HG02623 (cell line): ENCODE results near the gene CTRL.

Source experiments
- ATAC-seq: cut with Tn5 transposase; IDR thresholded peaks from one replicate; pipeline ENCODE4 v1.9.1; 2021; ENCODE audit warnings: moderate library complexity; ENCODE audit not compliant: unreplicated experiment

The CTRL gene

DNA sequence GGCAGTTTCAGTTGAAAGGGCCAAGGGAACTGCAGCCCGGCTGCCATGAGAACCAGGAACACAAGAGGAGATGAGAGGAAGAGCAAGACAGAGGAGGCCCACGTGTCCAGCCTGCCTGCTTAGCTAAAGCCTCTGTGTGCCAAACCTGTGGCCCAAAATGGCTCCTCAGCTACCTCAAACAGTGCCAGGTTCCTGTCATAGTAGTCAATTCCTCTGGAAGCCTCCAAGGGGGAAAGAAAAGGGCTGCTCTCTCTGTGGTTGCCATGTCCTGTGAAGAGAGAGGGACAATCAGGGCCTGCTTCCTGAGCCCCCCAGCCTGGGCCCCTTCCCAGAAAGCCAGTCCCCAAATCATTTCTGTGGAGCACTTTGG, 31.6 kb upstream of the CTRL start:
- no peak for ATAC-seq

DNA sequence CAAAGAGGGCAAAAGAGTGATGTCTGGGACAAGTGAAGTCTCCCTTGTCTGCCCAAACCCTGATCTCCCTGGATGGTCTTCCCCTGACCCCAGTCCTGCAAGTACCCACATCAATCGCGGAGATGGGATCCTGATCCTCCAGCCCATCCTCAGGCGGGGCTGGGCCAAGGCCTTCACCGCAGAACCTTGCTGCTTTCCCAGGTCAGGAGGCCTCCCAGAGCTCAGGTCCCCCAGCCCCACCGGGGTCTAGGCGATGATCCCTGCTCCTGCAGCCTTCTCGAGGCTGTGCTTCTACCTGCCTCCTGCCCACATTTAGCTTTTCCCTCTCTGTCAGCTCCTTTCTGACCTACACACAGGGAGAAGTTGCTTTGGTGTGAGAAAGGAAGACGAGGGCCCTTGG, 30.5 kb upstream of the CTRL start:
- no peak for ATAC-seq

DNA sequence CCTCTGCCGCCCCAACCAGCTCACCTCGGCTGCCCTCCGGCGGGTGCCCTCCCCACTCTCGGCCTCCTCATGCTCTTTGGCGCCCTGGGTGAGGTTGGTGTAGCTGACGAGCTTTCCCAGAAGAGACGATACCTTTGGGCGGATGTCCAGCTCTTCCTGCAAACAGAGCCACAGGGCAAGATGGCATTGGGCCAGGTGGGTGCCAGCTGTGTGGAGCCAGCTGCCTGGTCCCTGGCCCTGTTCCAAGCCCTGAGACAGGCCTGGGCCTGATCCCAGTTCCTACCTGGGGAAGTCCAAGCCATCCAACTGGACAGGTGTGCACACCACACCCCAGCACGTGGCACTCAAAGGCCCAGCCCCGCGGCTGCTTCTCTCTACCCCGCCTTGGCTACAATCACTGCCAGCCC, 29.9 kb upstream of the CTRL start:
- no peak for ATAC-seq

DNA sequence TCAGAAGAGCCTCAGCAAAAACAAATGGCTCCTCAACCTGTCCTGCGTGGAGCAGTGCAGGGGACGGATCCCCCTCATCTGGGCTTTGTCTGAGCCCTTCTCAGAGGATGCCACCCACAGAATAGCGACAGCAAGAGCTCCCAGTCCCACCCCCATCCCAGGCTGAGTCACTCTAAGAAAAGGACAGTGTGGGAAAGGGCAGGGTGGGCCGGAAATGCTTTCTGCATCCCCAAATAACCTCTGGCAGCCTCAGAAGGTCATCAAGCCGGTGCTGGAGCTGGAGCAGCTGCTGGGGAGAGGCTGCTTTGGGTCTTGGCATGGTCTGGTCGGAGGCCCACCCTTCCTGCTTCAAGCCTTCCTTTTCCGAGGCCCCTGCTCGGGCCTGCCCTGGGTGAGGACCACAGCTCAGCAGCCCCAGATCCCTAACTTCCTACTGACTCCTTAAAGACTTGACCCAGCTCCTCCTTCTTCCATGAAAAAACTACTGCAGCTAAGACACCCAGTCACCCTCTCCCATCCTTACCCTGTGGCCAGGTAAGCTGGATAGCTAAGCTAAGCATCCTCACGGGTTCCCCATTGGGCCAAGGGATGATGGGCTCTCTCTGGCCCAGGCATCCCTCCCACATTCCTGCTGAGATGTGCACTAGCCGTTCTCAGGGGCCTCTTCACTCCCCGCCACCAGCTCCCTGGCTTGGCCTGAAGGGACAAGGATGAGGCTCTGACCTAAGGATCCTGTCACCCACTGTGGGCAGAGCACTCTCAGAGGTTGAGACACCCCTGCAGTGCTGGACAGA, 28.1 kb upstream of the CTRL start:
- ATAC-seq = no peak

DNA sequence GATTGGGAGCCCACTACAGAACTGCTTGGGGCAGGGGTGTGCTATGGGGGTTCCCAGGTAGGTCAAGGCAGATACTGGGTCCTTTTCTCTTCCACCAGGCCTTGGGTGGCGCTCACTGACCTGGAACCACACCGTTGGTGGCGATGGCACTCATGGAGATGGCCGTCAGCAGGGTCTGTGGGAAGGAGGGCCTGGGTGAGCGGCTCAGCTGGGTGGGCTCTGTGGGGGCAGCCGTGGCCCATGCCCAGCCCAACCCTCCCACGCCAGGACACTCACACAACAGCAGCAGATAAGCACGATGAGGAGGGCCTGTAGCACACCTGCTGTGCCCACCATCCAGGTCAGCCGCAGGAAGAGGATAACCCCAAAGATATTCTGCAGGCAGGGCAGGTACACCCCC, 26.0 kb upstream of the CTRL start:
- no peak for ATAC-seq

DNA sequence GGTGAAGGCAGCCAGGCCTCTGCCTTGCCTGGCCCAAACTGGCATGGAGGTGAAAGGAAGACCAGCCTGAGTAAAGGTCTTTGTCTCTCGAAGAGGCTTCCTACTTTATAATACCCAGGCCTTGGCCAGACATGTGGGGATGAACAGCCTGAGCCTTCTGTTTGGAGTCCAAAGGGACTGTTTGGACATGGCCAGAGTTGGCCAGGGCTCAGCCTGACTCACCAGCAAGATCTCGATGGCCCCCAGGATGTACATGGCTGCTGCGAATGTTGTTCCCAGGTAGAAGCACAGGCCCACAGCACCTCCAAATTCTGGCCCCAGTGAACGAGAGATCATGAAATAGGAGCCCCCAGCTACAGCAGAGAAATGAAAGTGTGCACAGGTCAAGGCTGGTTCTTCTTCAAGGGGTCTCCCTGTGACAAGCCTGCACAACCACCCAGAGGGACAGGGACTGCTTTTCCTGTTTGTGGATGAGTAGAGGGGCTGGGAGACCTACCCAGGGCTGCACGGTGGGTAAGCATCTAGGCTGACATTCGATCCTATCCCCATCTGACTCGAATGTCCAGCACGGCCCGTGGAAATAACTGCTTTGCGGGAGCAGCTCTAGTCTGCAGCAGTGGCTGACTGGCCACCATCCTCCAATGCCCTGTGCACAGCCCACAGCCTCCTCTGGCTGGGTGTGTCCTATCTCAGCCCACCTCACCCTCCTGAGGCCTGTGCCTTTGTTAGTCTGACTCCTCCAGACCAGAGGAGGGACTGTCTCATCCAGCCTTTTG, 22.9 kb upstream of the CTRL start:
- no peak for ATAC-seq

DNA sequence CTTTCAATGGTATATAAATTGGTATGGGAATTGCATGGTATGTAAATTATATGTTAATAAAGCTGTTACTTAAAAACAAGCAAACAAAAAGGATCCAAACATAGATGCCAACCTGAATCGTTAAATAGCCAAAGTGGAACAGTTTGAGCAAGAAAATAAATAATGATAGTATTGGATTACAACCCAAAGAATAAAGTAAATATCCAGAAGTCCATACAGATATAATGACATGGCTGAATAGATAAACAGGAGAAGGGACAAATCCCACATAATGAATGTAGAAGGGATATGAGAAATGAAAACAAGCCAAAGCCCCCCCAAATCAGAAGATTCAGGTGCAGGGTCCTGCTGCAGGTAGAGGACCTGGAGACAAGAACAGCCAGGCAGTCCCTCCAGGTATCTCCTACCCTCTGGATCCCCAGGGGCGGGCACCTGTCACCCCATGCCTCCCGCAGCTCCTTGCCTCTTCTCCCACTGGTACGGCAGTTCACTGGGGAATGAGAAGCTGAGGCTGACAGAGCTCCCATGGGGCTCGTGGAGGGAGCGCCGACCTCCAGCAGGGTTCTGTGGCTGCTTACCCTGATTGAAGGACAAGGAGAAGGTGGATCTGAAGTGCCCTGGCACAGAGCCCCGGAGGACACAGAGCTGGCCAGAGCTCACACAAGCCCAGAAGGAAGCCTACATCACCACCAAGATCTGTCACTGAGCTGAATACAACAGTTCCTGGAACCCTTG, 22.1 kb upstream of the CTRL start:
- no peak for ATAC-seq

DNA sequence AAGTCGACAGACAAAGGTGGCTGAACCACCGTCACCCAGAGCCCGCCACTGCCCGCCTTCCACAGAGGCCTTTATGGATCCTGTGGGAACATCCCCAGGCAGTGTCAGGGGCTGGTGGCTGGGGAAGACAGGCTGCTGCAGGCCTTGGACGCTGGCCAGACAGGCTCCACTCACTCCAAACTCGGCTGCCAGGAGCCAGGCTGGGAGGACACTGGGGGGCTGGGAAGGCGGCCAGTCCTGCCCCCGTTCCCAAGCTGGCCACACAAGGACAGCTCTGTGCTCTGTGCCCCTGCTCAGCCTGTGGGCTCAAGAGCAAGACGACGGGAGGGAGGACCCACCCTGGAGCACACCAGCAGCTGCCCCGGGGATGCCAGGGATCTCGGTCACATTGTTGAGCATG, 19.8 kb upstream of the CTRL start:
- ATAC-seq = no peak

DNA sequence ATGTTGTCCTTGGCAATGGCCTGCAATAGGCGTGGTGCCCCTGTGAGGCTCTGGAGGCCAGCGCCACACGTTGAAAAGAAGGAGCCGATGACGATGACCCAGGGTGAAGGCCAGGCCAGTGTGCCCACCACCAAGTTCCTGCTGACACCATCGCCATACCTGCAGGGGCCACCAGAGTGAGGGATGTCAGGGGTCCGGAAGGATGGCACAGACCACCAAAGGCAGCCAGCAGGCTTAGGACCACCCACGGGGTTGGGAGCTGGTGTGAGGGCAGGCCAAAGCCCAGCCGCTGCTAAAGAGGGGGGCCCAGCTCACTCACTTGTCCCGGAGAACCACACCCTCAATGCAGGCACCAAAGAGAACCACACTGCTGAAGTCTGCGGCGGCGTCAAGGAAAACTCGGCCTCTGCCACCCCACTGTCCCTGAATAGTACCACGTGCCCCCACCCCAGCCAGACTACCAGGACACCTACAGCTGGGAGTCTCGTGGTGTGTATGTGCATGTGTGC, 18.7 kb upstream of the CTRL start:
- ATAC-seq = no peak

DNA sequence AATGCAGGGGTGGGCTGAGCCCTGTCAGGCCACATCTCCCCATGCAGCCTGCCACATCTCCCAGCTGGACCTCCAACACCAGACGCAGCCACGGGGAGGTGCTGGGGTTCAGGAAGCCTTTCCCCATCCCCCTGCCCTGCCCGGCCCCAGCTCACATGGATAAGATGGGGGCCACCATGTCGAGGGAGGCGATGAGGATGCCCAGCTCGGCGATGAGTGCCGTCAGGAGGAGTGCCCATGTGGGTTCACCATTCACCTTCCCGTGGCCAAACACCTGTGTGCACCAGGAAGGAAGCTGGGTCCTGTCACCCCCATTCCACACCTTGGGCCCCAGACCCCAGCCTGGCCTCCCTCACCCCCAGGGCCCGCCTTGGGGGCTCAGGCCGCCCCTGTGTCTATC, 18.0 kb upstream of the CTRL start:
- ATAC-seq = no peak

DNA sequence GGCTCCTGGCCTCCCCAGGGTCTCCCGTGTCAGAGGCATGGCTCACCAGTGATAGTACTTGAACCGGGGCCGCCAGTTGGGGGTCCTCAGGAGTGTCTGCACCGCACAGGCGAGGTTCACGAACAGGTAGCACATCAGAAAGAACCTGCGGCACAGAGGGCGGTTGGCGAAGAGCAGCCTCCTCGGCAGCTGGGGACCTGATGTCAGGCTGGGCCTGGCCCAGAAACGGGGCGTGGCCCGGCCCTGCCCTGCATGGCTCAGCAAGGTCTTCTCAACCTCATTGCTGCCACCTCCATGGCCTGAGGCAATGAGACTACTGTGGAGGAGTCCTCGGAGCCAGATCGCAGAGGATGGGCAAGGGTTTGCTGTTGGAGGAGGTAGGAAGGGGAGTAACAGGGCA, 16.4 kb upstream of the CTRL start:
- no peak for ATAC-seq

DNA sequence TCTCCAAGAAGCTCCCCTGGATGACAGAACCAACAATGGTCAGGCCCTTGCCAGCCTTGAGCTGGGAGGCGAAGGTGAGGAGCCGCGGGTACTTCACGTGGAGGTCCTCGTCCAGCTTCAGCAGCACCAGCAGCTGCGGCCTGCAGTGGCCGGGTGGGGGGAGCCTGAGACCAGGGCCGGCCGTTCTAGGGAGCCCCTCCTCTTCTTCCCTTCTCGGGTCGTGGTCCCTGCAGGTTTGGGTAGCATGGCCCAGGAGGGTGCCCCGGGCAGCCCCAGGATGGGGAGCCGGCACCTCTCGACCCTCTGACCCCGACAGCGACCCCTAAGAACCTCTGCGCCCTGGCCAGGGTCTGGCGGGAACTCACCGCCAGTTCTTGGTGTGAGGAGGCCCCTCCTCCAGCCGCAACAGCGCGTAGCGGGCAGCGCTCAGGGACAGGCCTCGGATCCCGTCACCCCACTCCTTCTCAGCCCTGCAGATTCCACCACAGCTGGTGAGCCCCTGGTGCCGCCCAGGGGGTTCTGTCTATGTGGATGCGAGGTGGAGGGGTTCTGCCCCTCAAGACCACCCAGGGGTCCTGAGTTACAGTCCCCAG, 15.4 kb upstream of the CTRL start:
- no peak for ATAC-seq

DNA sequence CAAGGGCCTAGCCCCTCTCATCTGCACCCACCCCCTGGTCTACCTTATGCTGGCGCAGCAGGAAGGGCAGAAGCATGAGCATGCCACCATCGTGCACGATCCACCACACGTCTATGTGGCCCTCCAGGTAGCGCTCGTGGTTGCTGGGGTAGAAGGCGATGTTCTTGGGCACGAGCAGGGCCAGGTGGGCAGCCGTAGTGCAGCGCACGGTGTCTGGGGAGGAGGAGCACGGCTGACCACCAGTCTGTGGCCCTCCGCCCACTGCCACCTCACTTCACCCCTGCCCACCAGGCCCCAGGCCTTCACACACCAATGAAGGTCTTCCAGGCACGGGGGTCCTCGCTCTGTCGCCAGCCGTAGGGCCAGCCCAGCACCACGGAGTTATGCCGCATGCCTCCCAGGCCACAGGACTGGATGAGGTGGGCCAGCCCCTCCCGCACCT, 14.5 kb upstream of the CTRL start:
- ATAC-seq = no peak

DNA sequence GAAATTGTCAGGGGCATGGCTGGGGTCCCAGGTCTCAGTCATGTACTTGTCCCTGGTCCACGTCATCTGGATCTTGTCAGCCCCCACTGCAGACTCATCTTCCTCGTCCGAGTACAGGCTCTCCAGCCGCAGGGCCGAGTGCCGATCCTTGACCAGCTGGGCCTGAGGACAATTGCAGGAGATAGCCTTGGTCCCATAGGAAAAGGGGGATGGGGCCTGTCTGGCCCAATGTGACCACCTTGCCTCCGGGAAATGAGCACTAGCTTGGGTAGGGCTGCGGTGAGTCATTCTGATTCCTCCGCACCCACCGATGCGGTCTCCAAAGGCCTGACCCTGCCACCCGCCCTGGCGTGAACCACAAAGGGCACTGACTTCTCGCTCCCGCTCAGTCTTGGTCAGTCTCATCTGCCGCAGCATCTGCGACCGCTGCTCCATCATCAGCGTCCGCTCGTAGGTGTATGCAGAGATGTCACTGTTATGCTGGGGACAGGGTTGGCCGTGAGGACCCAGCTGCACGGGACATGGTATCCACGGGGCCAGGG, 13.8 kb upstream of the CTRL start:
- no peak for ATAC-seq

DNA sequence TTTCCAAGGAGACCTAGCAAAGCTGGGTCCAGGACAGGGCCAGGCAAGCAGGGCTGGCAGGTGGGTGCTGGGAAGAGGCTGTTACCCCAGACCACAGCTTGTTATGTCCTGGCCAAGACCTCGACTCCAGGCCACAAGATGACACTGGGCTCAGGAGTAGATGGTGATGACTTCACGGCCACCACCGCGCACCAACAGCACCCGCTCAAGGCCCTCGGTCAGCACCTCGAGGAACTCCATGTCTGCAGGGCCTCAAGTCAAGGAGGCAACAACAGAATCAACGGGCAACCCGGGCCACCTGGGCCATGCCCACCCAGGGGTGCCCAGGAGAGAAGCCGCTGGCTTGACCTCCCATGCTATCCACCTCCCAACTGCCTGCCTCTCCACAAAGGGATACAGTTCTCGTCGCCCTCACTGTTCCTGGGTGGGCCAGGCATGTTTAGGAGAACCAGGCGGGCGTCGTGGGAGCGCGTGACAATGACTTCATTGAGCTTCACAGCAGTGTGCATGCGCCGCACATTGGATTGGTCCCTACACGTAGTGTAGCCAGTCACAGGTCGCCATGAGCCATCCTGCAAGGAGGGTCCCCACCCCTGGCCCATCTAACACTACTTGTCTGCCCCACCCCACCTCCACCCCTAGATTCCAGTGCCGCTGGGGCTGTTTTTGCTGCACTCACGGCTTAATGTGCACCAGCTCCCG, 13.2 kb upstream of the CTRL start:
- no peak for ATAC-seq

DNA sequence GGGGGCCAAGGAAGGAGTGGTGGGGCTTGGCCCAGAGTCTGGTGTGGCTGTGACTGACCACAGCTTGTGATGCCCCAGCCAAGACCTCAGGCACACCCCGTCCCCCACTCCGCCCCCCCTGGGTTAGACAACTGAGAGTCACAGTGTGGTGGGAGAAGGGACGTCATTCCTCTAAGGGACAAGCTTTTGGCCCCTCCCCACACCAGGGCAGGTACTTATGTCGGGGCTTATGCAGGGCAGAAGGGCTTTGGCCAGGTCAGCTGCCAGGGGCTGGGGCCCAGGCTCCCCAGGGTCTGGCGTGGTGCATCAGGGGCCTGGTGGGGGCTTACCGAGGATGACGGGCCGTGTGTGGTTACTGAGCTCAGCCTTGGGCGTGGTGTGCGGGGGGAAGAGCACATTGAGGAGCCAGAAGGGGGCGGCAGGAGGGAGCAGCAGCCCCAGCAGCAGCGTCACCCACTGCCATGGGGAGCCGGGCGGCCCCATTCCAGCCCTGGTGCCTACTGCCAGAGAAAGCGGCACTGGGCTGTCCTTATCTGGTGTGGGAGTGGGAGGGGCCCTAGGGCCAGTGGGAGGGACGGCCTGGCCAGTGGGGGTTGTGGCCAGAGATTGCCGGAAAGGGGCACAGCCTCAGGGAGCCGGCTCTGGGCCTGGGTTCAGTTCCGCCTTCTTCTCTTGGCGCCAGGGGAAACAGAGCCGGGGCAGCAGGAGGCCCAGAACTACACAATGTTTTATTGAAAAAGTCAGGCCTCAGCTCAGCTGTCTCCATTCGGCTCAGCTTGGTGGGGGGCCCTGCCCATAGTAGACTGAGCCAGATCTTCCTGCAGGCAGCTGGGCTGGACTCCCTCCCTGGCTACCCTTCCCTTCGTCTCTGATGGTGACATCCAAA, 12.2 kb upstream of the CTRL start, which contains the start of gene LCAT:
TSS of gene LCAT (minus strand) at position 502 of the 886 bp plus-strand sequence. CDS start at position 483, 19 bp downstream.
- ATAC-seq = no peak

DNA sequence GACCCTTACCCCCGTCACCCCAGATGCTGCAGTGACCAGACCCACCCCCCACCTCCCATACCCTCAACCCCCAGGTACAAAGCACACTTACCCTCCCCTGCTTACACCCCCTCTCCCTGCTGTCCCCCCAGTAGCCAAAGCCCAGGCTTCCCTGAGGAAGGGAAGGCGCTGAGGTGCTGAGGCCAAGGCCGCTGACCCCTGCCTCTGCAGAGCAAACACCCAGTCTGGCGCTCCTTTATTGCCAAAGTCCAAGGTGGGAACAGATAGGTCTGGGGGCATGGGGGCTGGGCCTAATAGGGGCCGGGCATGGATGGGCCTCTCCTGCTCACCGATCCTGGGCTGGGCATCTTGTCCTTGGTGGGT, 11.6 kb upstream of the CTRL start:
- ATAC-seq = no peak

DNA sequence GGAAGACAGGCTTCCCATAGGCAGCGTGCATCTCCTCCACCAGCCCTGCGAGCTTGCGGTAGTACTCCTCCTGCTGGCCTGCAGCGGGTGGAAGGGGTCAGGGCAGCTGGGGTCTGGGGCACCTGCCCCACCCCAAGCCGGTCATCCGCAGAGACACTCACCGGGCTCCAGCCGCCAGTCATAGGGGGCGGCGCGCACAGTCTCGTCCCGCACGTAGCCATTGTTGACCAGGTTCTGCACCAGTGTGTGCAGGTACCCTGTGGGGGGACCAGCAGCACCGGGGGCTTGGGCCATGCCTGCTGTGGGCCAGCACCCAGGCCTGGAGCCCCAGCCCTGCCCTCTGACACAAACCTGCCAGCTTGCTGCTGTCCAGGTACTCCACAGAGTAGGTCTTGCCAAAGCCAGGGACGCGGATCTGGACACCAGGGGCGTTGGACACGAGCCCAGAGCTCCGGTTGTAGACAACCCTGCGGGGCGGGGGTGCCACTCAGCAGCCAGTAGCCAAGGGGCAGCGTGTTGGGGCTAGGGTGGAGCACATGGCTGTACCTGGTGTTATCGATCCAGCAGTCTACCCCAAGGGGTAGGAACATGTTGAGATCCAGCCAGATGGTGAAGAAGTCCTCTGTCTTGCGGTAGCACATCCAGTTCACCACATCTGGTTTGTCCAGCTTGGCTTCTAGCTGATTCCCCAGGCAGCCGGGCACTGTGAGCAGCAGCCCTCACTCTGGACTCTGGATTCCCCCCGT, 11.0 kb upstream of the CTRL start:
- ATAC-seq = no peak

DNA sequence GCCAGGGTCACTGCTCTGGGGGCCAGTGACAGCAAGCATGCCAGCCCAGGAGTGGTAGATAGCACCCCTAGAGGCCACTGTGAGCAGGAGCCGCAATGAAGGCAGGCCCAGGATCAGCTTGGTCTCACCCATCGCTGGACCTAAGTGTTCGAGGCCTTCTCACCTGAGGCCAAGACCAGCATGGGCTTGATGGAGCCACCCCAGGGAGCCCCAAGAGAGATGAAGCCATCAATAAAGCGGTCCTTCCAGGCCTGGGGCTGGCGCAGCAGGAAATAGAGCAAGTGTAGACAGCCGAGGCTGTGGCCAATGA, 10.5 kb upstream of the CTRL start:
- no peak for ATAC-seq
